Measurements from ENCODE around the gene PPARA.

DNA sequence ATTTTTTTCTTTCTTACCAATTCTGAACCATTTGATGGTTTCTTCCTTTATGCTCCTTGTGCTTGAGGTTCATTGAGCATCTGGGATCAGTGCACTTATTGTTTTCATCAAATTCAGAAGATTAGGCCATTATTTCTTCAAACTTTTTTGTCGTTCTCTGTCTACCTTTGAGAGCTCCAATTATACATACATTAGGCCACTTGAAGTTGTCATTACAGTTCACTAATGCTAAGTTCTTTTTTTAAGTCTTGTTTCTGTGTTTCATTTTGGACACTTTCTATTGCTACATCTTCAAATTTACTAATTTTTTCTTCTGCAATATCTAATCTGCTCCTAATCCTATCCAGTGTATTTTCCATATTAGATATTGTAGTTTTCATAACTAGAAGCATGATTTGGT is 58.9 kb downstream of the PPARA start:
- TF ChIP-seq, protein P1, sequence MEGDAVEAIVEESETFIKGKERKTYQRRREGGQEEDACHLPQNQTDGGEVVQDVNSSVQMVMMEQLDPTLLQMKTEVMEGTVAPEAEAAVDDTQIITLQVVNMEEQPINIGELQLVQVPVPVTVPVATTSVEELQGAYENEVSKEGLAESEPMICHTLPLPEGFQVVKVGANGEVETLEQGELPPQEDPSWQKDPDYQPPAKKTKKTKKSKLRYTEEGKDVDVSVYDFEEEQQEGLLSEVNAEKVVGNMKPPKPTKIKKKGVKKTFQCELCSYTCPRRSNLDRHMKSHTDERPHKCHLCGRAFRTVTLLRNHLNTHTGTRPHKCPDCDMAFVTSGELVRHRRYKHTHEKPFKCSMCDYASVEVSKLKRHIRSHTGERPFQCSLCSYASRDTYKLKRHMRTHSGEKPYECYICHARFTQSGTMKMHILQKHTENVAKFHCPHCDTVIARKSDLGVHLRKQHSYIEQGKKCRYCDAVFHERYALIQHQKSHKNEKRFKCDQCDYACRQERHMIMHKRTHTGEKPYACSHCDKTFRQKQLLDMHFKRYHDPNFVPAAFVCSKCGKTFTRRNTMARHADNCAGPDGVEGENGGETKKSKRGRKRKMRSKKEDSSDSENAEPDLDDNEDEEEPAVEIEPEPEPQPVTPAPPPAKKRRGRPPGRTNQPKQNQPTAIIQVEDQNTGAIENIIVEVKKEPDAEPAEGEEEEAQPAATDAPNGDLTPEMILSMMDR (IDR thresholded peaks at IDR 0.05; ENCODE audit: low read depth, low read length) = no peak
- no peak for TF ChIP-seq EZH2phosphoT487 (IDR thresholded peaks at IDR 0.05; ENCODE audit: low read depth)

Measured in OCI-LY3 (cell line).